ENCODE data around the gene CLN3.
"Not testable (repeated sequence)": the region's sequence is repeated elsewhere in the genome, so short reads cannot be mapped to it uniquely, and the experiment has no call there.

CLN3 gene

DNA sequence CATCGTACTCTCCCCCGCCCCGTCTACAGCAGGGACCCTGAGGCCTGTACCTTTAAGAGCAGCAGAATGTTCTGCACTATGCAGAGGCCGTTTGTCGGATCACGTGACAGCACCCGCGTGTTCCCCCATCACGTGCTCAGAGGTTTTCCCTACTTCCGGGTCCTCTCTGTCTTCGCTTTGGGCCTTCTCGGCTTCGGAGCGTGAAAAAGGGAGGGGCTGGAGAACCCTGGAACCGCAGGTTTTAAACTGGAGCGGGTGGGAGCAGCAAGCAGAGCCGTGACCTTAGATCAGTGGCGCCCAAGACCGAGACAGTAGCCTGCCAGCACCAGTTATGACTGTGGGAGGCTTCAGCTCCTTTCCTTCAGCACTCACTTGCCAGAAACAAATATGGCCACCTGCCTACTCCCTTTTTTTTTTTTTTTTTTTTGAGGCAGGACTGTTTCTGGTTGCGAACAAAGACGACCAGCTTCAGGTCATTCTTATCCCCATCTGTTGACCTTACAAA, at the start of gene CLN3:
TSS of gene CLN3 (minus strand) at position 105 of the 505 bp plus-strand sequence. CDS start 315 bp downstream, outside the sequence.
- DNase-seq (ENCODE audit: low read depth in 2 of 2): peak; percentile 66 to 74

DNA sequence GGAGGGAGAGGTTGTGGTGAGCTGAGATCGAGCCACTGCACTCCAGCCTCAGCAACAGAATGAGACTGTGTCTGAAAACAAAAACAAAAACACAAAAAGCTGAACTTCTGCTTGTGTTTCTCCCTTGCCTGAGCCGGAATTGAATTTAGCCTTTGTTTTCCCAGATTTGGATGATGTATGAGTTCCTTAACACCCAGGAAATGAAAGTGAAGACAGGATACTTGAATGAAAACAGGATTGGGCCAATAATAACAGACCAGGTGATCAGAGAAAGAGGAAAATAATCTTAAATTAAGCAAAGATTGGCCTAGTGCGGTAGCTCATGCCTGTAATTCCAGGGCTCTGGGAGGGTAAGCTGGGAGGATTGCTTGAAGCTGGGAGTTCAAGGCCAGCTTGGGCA, 48.5 kb upstream of the CLN3 start:
- DNase-seq (ENCODE audit: low read depth in 2 of 2): no peak

DNA sequence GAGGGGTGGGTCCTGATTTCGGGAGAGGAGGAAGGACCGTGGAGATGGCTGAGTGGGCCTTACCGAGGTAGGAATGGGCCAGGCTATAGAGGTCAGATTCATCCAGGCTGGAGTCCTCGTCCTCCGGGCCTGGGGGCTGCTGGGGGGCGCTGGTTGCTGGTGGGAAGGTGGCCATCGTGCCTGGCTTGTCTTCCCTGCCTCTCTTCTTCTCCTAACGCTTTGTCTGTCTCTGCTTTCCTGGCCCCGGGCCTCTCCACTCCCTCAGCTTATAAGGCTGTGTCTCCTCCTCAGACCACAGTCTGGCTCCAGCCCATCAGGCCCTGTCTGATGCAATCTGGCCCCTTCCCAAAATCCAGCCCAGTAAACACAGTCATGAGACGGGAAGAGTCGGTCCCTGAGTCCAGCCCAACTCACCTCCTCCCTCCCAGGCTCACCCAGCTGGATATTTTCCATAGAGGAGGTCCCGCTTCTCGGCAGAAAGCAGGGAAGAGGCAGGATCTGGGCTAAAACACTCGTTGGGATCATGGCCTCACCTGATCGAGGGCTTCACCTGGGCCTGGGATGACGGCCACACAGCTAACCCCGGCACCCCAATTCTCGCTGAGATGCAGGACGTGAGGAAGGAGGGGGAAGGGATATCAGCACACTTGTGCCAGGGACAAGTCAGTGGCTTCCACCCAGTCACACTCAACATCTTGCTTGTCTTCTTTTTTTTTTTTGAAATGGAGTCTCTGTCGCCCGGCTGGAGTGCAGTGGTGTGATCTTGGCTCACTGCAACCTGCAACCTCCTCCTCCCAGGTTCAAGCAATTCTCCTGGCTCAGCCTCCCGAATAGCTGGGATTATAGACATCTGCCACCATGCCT, 47.1 kb upstream of the CLN3 start, which contains the start of gene NUPR1:
TSS of gene NUPR1 (minus strand) at position 242 of the 864 bp plus-strand sequence. CDS start at position 175, 67 bp downstream.
- no peak for DNase-seq (ENCODE audit: low read depth in 2 of 2)

DNA sequence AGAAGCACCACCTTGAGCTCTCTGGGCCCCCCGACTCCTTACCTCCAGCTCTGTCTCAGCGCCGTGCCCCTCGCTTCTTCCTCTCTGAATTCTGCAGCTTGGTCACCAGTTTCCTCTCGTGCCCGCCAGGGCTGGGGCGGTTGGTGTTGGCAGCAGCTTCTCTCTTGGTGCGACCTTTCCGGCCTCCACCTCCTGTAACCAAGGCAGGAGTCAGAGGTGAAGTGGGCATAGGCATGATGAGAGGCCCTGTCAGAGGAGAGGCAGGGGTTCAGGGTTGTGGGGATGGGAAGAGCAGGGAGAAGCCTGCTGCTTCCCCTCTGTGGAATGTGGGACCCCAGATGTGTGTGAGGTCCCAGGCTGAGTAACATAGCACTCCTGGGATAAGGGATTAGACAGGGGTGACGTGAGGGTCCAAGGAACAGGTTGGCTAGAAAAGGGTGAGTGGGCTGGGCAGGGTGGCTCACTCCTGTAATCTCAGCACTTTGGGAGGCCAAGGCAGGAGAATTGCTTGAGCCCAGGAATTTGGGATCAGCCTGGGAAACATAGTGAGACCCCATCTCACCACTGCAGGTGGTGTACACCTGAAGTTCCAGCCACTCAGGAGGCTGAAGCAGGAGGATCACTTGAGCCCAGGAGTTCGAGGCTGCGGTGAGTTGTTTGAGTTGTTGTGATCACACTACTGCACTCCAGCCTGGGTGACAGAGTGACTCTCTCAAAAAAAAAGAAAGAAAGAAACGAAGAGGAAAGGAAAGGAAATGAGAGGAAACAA, 46.3 kb upstream of the CLN3 start:
- DNase-seq (ENCODE audit: low read depth in 2 of 2): no peak

DNA sequence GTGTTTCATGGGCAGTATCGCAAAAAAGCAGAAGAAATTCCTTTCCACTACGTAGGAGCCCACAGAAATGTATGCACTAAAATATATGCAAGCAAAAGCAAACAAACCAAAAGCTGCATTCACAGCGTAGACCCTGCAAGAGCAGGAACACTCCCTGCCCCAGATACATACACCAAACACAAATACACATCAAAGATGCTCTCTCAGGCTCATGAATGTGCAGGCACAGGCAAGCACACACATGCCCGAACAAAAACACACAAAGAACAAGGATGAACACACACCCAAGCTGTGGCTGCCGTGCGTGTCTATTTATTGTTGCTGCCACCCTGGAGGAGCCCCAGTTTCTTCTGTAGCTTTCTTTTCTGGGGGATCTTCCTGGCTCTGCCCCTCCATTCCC, 45.2 kb upstream of the CLN3 start:
- no peak for DNase-seq (ENCODE audit: low read depth in 2 of 2)

DNA sequence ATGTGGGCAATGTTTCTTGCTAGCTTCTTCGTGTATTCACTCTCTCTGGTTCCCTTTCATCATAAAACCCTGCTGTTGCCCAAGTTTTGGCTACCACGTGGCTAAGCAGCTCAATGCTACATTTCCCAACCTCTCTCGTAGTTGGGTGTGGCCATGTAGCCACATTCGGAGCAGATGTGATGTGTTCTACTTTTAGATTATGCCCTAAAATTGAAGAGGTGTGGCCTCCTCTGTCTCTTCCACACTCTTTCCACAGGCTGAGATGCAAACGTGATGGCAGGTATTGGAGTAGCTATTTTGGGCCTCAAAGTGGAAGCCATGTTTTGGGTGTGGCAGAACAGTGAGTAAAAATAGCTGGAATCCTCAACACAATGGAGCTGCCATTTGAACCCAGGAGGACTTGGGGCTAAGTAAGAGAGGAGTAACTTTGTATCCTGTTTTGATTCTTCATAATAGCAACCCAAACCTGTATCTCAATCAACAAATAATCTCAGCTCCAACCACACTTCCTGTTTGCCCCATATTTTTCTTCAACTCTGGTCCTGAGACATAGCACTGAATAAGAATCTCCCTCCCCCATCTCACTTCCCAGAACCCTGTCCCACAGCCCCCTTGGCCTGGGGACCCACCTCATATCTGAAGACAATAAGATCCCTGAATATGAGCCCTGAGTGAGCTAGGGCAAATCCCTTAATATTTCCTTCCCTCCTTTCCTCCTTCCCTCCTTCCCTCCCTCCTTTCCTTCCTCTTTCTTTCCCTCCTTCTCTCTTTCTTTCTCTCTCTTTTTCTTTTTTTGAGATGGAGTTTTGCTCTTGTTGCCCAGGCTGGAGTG, 42.9 kb upstream of the CLN3 start:
- no peak for DNase-seq (ENCODE audit: low read depth in 2 of 2)

DNA sequence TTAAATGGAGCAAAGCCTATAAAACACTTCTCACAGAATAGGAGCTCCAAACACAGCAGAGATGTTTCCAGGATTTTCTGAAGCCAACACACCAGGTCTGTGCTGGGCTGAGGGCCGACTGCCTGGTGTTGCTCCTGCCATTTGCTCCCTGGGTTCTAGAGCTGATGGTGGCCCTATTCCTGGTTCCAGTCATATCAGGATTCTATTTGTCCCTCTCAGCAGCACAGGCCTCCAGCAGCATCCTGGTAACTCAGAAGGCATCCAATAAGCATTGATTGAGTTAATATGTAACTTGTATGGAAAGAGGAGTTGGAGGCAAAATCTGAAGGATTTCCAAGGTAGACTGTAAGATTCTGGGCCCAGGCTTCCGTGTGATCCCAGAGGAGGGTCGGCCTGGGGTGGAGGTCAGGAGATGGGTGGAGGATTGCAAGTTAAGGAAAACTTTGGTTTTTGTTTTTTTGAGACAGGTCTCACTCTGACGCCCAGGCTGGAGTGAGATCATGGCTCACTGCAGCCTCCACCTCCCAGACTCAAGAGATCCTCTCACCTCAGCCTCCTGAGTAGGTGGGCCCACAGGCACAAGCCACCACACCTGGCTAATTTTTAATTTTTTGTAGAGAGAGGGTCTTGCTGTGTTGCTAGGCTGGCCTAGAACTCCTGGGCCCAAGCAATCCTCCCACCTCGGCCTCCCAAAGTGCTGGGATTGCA, 41.2 kb upstream of the CLN3 start:
- DNase-seq (ENCODE audit: low read depth in 2 of 2): no peak

DNA sequence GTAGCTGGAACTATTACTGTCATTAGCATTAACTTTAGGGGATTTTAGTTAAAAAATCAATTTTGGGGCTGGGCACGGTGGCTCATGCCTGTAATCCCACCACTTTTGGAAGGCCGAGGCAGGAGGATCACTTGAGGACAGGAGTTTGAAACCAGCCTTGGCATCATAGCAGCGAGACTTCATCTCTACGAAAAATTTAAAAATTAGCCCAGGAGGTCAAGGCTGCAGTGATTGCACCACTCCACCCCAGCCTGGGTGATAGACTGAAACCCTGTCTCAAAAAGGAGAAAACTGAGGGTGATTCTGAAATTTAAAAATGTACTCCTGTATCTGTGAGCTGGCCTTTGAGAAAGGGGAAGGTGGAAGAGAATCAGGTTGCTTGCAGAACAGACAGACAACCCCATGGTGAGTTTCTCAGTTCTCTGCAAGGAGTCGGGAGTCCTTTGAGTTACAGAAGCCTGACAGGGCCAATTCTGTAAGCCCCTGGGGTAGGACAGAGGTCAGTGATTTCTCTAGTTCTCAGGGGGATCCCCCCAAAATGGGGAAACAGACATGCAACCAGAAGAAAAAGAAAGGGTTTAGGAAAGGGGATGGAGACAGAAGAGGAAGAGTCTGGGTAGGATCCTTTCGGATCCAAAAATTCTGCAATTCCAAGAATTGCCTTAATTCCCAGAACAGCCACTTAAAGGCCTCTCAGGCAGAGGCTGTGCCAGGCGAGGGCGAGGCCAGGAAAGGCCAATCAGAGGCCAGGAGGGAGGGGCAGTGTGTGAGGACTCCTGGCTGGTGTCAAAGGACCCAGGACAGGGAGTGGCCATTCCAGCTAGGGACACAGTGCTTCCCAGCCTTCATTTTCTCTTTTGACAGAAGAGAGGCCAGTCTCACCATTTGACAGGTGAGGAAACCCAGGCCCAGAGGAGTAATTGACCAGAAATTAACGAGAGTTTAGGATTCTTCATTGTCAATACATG, 40.2 kb upstream of the CLN3 start:
- DNase-seq (ENCODE audit: low read depth in 2 of 2): no peak

DNA sequence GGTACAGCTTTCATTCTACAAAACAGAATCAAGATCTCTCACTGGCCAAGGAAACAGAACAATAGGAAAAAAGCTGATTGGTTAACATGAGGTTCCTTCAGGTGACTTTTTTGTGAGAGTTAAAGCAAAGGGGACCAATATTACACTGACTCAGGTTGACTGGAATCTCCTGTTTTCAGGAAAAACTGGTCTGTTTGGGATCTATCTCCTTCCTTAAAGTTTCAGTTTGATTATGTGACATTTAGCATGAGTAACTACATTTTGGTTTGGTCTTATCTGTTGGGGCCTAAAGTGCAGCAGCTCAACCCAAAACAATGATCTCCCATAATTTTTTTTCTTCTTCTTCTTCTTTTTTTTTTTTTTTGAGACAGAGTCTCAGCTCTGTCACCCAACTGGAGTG, 37.2 kb upstream of the CLN3 start:
- no peak for DNase-seq (ENCODE audit: low read depth in 2 of 2)

DNA sequence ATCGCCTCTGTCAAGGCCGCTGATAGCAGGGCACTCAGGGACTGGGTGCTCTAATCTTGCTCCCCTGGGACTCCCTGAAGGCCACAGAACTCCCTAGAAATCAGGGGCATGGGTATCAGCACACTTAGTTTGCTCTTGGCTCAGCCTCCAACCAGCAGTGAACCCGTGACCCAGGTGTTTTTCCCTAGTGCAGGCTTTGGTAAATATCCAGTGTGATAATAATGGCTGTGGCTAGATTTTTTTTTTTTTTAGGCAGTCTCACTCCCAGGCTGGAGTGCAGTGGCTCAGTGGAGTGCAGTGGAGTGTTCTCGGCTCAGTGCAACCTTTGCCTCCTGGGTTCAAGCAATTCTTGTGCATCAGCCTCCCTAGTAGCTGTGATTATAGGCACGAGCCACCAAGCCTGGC, 36.6 kb upstream of the CLN3 start:
- no peak for DNase-seq (ENCODE audit: low read depth in 2 of 2)

DNA sequence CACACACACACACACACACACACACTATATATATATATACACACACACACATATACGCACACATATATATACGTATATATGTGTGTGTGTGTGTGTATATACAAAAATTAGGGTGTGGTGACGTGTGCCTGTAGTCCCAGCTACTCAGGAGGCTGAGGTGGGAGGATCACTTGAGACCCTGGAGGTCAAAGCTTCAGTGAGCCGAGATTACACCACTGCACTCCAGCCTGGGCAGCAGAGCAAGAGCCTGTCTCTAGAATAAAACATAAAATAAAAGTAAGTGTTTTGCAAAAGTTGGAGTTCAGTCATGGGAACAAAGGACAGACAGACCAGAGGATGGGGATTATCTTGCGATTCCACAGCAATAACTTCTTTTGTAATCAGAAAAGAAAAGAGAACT, 36.1 kb upstream of the CLN3 start:
- no peak for DNase-seq (ENCODE audit: low read depth in 2 of 2)

DNA sequence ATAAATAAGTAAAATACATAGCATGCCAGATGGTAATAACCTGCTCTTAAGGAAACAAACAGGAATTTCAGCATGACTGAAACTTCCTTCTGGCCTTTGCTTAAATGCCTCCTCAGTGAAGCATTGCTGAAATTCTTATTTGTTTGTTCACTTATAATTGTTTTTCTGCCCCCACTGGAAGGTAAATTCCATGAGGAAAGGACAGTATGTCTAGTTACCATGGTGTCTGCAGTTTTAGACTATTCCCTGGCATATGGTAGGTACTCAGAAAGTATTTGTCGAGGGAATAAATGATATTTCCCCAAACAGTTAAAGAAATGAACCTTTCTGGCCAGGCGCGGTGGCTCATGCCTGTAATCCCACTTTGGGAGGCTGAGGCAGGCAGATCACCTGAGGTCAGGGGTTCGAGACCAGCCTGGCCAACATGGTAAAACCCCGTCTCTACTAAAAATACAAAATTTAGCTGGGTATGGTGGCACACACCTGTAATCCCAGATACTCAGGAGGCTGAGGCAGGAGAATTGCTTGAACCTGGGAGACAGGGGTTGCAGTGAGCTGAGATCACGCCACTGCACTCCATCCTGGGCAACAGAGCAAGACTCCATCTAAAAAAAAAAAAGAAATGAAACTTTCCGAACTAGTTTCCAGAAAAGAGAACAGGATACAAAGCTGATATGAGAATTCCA, 35.4 kb upstream of the CLN3 start:
- not testable (repeated sequence) for DNase-seq (ENCODE audit: low read depth in 2 of 2)

DNA sequence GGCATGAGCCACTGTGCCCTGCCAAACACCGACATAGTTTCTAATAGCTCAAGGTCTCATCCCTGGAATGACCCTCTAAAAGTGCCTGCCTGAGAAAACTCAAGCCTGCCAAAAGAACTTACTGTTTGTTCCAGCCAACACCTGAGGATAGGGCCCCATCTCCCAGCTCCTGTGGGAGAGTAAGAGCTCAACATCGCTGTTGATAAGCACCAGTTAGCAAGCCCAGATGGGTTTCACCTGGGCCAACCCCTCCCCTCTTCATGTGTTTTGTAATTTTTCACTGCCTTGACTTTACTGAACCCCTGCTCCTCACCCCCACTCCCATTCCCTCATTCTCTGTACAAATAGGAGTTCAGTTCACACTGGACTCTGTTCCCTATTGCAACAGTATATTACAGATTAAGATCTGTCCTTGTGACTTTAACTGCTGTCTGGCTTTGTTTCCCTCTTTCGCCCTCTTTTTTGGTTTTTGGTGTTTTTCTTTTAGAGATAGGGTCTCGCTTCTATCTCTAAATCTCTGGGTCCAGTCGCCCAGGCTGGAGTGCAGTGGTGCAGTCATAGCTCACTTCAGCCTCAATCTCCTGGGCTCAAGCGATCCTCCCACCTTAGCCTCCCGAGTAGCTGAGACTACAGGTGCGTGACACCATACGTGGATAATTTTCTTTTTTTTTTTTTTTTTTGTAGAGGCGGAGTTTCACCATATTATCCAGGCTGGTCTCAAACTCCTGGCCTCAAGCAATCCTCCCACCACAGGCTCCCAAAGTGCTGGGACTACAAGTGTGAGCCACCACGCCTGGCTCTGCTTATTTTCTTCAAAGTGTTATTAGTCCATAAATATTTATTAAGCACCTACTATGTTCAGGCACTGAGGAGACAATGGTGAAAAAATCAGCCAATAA, 34.6 kb upstream of the CLN3 start:
- no peak for DNase-seq (ENCODE audit: low read depth in 2 of 2)

DNA sequence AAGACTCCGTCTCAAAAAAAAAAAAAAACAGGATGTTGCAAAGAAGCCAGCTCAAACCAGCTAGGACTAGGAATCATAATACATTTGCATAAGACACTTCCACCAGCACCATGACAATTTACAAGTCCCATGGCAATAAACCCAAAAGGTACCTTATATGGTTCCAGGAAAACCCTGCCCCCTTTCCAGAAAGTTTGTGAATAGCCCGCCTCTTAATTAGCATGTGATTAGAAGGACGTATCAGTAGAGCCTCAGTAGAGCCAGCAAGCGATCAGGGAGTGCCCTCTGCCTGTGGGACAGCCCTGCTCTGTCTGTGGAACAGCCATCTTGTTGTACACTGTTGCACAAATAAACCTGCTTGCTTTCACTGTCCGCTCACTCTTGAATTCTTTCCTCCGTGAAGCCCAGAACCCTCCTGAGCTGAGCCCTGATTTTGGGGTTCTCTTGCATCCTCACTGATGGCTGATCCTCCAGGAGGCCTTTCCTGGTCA, 32.9 kb upstream of the CLN3 start:
- no peak for DNase-seq (ENCODE audit: low read depth in 2 of 2)

DNA sequence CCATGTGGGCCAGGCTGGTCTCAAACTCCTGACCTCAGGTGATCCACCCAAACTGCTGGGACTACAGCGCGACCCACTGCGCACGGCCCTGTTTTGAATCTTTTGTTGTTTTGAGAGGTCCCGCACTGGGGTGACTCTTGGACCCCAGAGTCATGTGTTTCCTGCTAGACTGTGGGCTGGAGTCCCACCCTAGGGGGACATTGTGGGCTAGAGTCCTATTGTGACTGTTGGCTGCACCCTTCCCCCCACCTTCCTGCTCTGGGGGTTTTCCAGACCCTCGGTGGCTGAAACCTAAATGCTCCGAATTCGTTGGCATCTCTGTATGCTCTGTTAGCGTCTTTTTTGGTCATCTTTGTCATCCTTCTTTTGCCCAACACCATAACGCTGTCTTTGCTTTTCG, 30.9 kb upstream of the CLN3 start:
- DNase-seq (ENCODE audit: low read depth in 2 of 2): no peak

DNA sequence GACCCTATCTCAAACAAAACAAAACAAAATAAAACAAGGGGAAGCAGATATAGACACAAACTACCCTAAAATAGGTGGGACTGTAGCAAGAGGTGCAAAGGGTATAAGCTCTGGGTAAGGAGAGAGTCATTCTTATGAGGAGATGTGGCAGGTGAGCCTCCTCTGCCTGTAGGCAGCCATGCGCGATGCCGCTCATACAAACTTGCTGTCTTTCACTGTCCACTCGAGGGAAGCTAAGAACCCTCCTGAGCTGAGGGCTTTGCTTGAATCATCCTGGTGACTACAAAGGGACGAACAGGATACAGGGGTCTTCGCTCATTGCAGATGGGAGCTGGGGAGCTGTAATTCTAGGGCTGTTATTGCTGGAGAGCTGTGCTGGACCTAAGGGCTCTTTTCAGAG, 29.6 kb upstream of the CLN3 start:
- DNase-seq (ENCODE audit: low read depth in 2 of 2): no peak

DNA sequence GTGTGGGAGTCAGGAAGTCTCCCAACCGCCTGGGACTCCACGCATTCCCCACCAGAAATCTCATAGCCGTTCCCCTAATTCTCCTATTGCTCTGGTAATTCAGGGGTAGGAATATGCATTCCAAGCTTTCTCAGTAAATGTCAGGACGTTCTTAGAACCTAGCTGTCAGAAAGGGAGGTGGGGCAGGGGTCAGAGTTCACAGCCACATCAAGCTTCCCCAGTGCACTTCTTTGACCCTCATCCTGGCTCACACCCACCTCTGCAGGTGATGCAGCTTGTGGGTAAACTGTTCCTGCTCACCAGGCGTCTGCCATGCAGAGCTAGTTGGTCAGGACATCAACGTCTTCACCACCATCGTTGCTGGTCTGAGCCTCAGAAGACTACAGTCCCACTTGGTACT, 28.8 kb upstream of the CLN3 start:
- no peak for DNase-seq (ENCODE audit: low read depth in 2 of 2)

DNA sequence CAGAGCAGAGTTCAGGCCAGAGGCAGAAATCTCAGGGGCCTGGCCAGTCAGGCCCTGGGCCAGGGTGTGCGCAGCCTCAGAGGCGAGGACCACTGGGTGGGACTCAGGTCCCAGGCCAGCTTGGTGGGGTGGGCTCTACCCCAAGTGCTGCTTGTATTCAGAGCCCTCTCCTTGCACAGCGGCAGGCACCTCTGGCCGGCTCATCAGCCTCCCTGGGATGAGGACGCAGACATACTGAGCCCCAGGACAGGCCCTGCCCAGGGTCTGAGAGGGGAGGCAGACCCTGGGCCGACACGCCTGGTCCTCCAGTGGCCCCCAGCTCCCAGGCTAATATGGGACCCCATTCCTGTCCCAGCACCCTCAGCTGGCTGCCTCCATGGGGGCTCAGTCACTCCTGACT, 22.4 kb upstream of the CLN3 start:
- no peak for DNase-seq (ENCODE audit: low read depth in 2 of 2)
